Breast epithelium (tissue), 3 donors: ENCODE data around the gene SLC10A2.

ENCODE experiments used
- POLR2A ChIP-seq: fragments of 450-650 bp; IDR thresholded peaks from one replicate; pipeline ENCODE4 v1.6.1; 2016; ENCODE audit warnings: antibody characterized with exemption, mild to moderate bottlenecking, moderate library complexity
- TF ChIP-seq, protein P1 (sequence below), 3 donors: fragments of 450-650 bp; IDR thresholded peaks; one replicate each; pipeline ENCODE4 v1.5.1; 2016 to 2017; ENCODE audit warnings: antibody characterized with exemption in 3 of 3, mild to moderate bottlenecking in 3 of 3, moderate library complexity in 3 of 3

DNA sequence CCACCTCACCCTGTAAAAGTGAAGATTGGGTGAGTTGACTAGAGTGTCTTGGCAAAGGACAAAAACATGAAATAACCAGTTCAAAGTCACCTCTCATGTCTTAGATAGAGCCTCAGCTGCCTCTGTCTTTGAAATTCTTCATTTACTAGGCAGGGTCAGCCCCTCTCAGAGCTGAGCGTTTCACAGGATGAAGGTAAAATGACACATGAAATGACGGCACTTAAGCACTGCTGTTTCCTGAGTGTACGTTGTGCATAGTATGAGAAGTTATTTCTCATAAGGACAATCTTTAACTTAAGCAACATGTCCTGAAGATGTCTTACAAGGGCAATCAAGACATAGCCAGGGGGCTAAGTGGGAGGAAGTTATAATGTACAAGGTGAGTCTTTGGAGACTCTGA lies 32.3 kb upstream of the SLC10A2 start:
- TF ChIP-seq, protein P1, sequence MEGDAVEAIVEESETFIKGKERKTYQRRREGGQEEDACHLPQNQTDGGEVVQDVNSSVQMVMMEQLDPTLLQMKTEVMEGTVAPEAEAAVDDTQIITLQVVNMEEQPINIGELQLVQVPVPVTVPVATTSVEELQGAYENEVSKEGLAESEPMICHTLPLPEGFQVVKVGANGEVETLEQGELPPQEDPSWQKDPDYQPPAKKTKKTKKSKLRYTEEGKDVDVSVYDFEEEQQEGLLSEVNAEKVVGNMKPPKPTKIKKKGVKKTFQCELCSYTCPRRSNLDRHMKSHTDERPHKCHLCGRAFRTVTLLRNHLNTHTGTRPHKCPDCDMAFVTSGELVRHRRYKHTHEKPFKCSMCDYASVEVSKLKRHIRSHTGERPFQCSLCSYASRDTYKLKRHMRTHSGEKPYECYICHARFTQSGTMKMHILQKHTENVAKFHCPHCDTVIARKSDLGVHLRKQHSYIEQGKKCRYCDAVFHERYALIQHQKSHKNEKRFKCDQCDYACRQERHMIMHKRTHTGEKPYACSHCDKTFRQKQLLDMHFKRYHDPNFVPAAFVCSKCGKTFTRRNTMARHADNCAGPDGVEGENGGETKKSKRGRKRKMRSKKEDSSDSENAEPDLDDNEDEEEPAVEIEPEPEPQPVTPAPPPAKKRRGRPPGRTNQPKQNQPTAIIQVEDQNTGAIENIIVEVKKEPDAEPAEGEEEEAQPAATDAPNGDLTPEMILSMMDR (IDR thresholded peaks at IDR 0.05) = no peak
- no peak for TF ChIP-seq POLR2A
